GM19035 (cell line): Measurements from ENCODE around the gene PFKP.

Experiments used
- ATAC-seq: cut with Tn5 transposase; IDR thresholded peaks from one replicate; pipeline ENCODE4 v1.9.1; 2021; ENCODE audit not compliant: unreplicated experiment

PFKP gene

DNA sequence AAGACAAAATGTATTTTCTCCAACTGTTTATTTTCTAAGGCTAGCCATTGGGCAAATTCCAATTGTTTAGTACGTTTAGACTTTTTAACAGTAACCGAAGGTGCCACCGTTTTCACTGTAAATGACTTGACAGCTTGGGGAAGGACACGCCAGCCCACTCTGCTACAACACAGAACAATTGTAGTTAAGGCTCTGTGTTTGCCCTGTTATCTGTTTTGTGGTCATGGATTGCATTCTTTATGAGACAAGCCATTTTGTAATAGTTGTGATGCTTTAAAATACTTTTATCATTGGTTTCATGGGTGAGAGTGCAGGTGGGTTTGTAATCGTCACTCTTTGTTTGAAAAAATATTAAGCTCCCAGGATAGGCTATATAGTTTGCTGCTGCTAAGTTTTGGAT, 111.8 kb downstream of the PFKP start:
- no peak for ATAC-seq

DNA sequence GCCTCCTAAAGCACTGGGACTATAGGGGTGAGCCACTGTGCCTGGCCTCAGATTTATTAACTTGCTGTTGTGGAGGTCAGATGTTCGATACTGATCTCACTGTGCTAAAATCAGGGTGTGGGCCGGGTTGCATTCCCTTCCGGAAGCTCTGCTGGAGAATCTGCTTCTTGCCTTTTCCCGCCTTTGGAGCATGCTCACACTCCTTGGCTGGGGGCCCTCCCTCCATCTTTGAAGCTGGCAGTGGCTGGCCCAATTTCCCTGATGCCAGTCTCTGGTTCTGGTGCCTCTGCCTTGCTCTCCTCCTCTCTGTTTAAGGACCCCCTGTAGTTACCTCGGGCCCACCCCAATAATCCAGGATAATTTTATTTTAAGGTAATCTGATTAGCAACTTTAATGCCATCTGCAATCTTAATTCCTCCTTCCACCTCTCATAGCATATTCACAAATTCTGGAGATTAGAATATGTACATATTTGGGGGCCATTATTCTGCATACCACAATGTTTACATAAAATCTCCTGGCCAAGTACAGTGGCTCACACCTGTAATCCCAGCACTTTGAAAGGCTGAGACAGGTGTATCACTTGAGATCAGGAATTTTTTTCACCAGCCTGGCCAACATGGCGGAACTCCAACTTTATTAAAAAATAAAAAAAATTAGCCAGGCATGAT, 113.1 kb downstream of the PFKP start:
- ATAC-seq = no peak

DNA sequence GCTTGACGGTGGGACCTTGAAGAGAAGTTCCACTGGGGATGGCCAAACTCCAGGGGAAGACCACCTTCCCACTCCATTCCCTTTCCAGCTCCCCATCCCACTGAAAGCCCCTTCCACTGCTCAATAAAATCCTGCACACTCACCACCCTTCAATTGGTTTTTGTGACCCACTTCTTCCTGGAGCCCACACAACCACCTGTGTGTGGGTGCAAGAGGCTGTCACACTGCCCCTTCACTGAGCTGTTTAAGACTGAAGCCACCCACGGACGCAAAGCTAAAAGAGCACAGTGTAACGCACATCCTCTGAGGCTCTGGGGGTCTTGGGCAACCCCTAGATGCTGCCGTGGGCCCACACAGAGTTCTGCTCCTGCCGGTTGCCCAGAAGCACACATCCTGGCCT, 118.0 kb downstream of the PFKP start:
- no peak for ATAC-seq

DNA sequence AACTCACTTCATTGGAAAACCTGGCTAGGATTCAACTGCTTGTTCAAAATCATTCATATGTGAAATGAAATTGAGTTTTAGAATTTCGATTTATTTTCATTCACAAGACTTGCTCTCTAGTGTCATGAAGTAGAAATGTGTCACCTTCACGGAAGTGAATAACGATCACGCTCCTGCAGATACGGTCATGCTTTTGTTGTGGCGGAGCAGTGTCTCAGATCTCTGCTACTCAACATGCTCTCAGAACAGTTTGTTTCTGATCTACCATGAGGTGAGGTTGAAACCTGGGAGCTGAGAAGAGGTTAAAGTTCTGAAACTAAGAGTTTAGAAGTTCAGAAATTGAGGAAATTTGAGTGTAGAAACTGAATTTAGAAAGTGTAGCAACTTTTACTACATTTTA, 119.0 kb downstream of the PFKP start:
- no peak for ATAC-seq
